Osteocyte (in vitro differentiated cells): Measurements from ENCODE around the gene MGAT3. TPM values are rescaled to one million over a fixed set of nuclear protein-coding genes. Genes with fewer than 3 reads are reported as not detected.

Experiments
- DNase-seq: peaks from one replicate; pipeline ENCODE4 v3.0.0; 2021; ENCODE audit warnings: mixed read lengths; ENCODE audit not compliant: unreplicated experiment; ENCODE audit errors: extremely low spot score
- H3K27ac Mint-ChIP-seq: one replicate; pipeline ENCODE4 v1.8.0; 2021; ENCODE audit warnings: mild to moderate bottlenecking, mixed read lengths; ENCODE audit not compliant: unreplicated experiment
- H3K27me3 Mint-ChIP-seq: one replicate; pipeline ENCODE4 v1.8.0; 2021; ENCODE audit warnings: mixed read lengths; ENCODE audit not compliant: unreplicated experiment
- H3K36me3 Mint-ChIP-seq: one replicate; pipeline ENCODE4 v1.8.0; 2021; ENCODE audit warnings: mixed read lengths; ENCODE audit not compliant: unreplicated experiment
- H3K4me1 Mint-ChIP-seq: one replicate; pipeline ENCODE4 v1.8.0; 2021; ENCODE audit warnings: mixed read lengths; ENCODE audit not compliant: unreplicated experiment
- H3K4me3 Mint-ChIP-seq: one replicate; pipeline ENCODE4 v1.8.0; 2021; ENCODE audit warnings: mild to moderate bottlenecking, moderate library complexity, mixed read lengths; ENCODE audit not compliant: unreplicated experiment
- H3K9me3 Mint-ChIP-seq: one replicate; pipeline ENCODE4 v1.8.0; 2021; ENCODE audit warnings: mixed read lengths; ENCODE audit not compliant: unreplicated experiment
- CTCF ChIP-seq: fragments of 200-600 bp; sonication (generic); IDR thresholded peaks from 2 replicates; pipeline ENCODE4 v1.5.0; 2021; ENCODE audit warnings: antibody characterized with exemption, mild to moderate bottlenecking, moderate library complexity
- total RNA-seq: library from RNA; stranded (reverse); gene quantifications from 2 replicates; pipeline ENCODE4 v1.2.1, GENCODE V29; 2021

MGAT3 gene
- total RNA-seq, 1 donor from 2014 or later: 10.9 TPM

GRCh38 chr22:39477542-39477941 lies 20.7 kb downstream of the MGAT3 start:
- H3K9me3 Mint-ChIP-seq: no peaks in the 10 kb centered on the region
- peaks cover 35% of the 10 kb centered on the region for H3K4me1 Mint-ChIP-seq
- no peak for DNase-seq
- no peaks in the 10 kb centered on the region for H3K36me3 Mint-ChIP-seq
- no peak for TF ChIP-seq CTCF
- H3K27me3 Mint-ChIP-seq: no peaks in the 10 kb centered on the region
- H3K4me3 Mint-ChIP-seq: no peak overlapping the region
- H3K27ac Mint-ChIP-seq: no peak overlapping the region

DNA sequence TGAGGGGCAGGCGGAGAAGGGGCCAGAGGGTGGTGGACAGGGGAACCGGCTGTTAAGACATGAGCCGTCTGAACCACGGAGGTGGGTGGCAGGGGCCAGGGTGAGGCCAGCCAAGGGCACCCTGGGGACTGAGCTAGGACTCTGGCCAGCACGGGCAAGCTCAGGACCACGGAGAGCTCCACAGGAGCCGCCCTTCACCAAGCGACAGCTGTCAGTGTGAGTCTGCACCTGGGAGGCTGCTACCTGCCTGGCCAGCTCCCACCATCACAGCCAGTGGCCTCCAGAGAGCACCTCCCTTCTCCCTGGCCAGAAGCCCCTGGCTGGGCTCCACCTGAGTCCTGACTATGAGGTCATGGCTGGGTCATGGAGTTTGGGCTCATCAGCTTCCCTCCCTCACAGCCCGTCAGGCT lies 21.6 kb downstream of the MGAT3 start:
- no peak for TF ChIP-seq CTCF
- no peak for DNase-seq
- H3K9me3 Mint-ChIP-seq: no peaks in the 10 kb centered on the region

DNA sequence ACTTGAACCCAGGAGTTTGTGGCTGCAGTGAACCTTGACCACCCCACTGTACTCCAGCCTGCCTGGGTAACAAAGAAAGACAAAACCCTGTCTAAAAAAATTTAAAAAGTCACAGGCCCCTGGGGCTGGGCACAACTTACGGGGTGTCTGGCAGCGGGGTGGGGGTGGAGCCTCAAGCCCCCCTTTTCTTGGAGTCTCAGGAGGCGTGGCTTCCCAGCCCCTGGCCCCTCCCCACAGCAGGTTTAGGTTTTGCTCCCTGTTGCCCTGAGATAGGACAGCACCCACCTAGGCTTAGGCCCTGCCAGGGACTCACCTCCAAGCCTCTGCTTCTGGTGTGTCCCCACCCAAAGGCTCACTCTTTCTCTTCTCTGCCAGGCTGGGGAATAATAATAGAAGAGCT lies 22.4 kb downstream of the MGAT3 start:
- Mint-ChIP-seq H3K9me3 (no peaks in the 10 kb centered on the region), H3K27ac (no peak overlapping the region), H3K4me1 (peaks cover 19% of the 10 kb centered on the region), H3K36me3 (no peaks in the 10 kb centered on the region), H3K27me3 (no peaks in the 10 kb centered on the region), H3K4me3 (no peak overlapping the region)
- DNase-seq: no peak
- TF ChIP-seq CTCF: no peak

More for the DNA sequence above, 21.6 kb downstream of the MGAT3 start:
- H3K4me3 Mint-ChIP-seq: no peak overlapping the region
- no peaks in the 10 kb centered on the region for H3K27me3 Mint-ChIP-seq
- no peak overlapping the region for H3K27ac Mint-ChIP-seq
- peaks cover 26% of the 10 kb centered on the region for H3K4me1 Mint-ChIP-seq
- H3K36me3 Mint-ChIP-seq: no peaks in the 10 kb centered on the region

DNA sequence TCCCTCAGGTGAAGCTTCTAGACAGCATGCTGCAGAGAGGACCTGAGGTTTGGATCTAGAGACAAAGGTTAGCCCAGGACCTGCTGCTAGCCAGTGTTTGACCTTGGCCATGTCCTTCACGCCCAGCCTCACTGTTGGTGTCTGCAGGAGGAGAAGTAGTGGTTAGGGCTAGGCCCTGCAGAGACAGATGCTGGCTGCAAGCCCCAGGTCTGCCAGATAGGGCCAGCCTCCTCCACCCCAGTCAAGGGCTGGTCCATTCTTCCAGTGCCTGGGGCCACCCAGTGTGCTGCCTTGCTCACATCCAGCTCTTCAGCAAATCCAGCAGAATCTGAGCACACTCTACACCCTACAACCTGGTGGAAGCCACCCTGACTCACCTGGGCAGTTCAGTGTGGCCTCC lies 23.7 kb downstream of the MGAT3 start:
- H3K27ac Mint-ChIP-seq: no peak overlapping the region

GRCh38 chr22:39481054-39481453 lies 24.2 kb downstream of the MGAT3 start:
- no peak overlapping the region for H3K27ac Mint-ChIP-seq
- DNase-seq: no peak
- H3K4me3 Mint-ChIP-seq: no peak overlapping the region
- H3K9me3 Mint-ChIP-seq: no peaks in the 10 kb centered on the region
- H3K36me3 Mint-ChIP-seq: no peaks in the 10 kb centered on the region
- TF ChIP-seq CTCF: no peak
- H3K4me1 Mint-ChIP-seq: peaks cover under 1% of the 10 kb centered on the region
- H3K27me3 Mint-ChIP-seq: no peaks in the 10 kb centered on the region

More for the DNA sequence above, 23.7 kb downstream of the MGAT3 start:
- Mint-ChIP-seq H3K27me3 (no peaks in the 10 kb centered on the region), H3K4me3 (no peak overlapping the region), H3K9me3 (no peaks in the 10 kb centered on the region), H3K4me1 (peaks cover 6% of the 10 kb centered on the region), H3K36me3 (no peaks in the 10 kb centered on the region)
- no peak for TF ChIP-seq CTCF
- DNase-seq: no peak
